IMR-90 (cell line): ENCODE measurements around the gene ENTPD3.
A peak's percentile ranks its signal among the peaks of the same experiment; 100 is the strongest.

Experiments used
- BHLHE40 ChIP-seq: fragments of 150-350 bp; IDR thresholded peaks from 2 replicates; pipeline ENCODE4 v1.6.1; 2016; ENCODE audit warnings: mild to moderate bottlenecking, low read depth, low read length
- CHD1 ChIP-seq: IDR thresholded peaks from 2 replicates; pipeline ENCODE4 v1.6.1; 2012; ENCODE audit warnings: low read depth, low read length, improper control_type of control experiment
- CTCF ChIP-seq: conservative IDR thresholded peaks from 2 replicates; pipeline ENCODE4 v1.5.1; 2012; ENCODE audit warnings: mild to moderate bottlenecking, low read depth, low read length, improper control_type of control experiment
- MAFK ChIP-seq: IDR thresholded peaks from 2 replicates; pipeline ENCODE4 v1.6.1; 2012; ENCODE audit warnings: low read depth, low read length, improper control_type of control experiment
- POLR2A ChIP-seq: IDR thresholded peaks from 2 replicates; pipeline ENCODE4 v1.6.1; 2012; ENCODE audit warnings: mild to moderate bottlenecking, low read depth, low read length
- RAD21 ChIP-seq: IDR thresholded peaks from 2 replicates; pipeline ENCODE4 v1.6.1; 2012; ENCODE audit warnings: low read length, improper control_type of control experiment
- RCOR1 ChIP-seq: IDR thresholded peaks from 2 replicates; pipeline ENCODE4 v1.6.1; 2012; ENCODE audit warnings: mild to moderate bottlenecking, low read length, improper control_type of control experiment; ENCODE audit not compliant: insufficient replicate concordance
- USF2 ChIP-seq: fragments of 150-350 bp; IDR thresholded peaks from 2 replicates; pipeline ENCODE4 v1.6.1; 2017; ENCODE audit warnings: mild to moderate bottlenecking, antibody characterized with exemption, low read length, low read depth

DNA sequence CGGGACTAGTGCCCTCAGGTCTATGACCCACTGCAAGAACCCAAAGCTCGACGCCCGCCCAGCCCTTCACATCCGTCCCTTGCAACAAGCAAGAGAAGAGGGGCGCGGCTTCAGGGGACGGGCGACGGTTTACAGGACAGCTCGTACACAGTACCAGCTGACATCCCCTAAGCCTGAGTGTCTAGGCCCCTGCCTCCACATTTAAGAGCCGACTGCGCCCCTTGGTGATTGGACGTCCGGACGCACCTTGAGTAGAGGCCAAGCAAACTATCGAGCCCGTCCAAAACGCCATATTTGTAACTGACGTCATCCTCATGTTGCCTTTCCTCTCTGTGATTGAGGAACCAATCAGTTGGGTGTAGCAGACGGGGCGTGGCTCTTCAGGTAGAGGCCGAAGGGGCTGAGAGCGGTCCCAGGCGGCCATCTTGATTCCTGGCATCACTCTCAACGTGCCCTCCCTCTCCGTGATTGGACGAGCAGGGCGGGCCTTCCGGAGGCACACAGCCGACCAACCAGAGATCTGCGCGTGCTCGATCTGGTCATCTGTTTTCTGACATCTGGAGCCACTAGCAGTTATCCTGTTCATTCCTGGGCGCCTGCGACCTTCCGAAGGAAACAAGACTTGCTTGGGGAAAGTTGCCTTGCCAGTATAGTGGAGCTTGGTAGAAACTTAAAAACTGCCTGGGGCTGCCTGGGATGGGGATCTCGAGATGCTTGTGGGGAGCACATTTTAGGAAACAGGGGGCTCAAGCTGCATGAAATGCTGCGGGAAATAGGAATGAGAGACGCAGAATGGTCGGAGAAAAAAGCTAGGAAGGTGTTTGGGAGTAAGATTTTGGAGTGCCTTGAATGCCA lies 66.1 kb downstream of the ENTPD3 start:
- TF ChIP-seq MAFK (no peak), BHLHE40 (peak; percentile 32; the same call in 1 of the 2 replicates), CHD1 (no peak), POLR2A (peak; percentile 59), CTCF (no peak), USF2 (peak; percentile 60), RAD21 (no peak), RCOR1 (no peak)
